ENCODE data around the gene STUM. TPM values are rescaled to one million over a fixed set of nuclear protein-coding genes. Genes with fewer than 3 reads are reported as not detected.
A peak's percentile ranks its signal among the peaks of the same experiment; 100 is the strongest.

The STUM gene
- total and polyA plus RNA-seq, 4 experiments from 2014 or later = 0.03 TPM; not detected in 3

- H3K27me3 ChIP-seq (ENCODE audit: insufficient read depth, low read length) = no peaks in the 10 kb centered on the region
- no peaks in the 10 kb centered on the region for H3K36me3 ChIP-seq (ENCODE audit: insufficient read depth, low read length)
- no peak for DNase-seq
- intact Hi-C loops (cut with micrococcal nuclease) = no loop called here
- Mint-ChIP-seq H3K4me3 (no peak overlapping the region), H3K27me3 (peaks cover 3 to 21% of the 10 kb centered on the region in 2 donors), H3K36me3 (no peaks in the 10 kb centered on the region), H3K9me3 (peaks cover 0 to 2% (median 0%) of the 10 kb centered on the region in 8 donors), H3K27ac (peak overlapping the region in 1 of 7 donors; percentile 14), H3K4me1 (no peaks in the 10 kb centered on the region)
- ChIA-PET CTCF (ENCODE audit: partially characterized antibody) (no interaction called here), POLR2A (ENCODE audit: partially characterized antibody) (no interaction called here)
- H3K4me1 ChIP-seq (ENCODE audit: insufficient read depth, low read length) = no peaks in the 10 kb centered on the region
- H3K4me3 ChIP-seq (ENCODE audit: low read length in 2 of 2) = no peak overlapping the region
- H3K27ac ChIP-seq (ENCODE audit: low read depth, low read length) = no peak overlapping the region
- no peaks in the 10 kb centered on the region for H3K9me3 ChIP-seq (ENCODE audit: control insufficient read depth in 1 of 2, low read length in 2 of 2)
These were observed 30.2 kb upstream of the STUM start for GRCh38 chr1:226518375-226518774.

DNA sequence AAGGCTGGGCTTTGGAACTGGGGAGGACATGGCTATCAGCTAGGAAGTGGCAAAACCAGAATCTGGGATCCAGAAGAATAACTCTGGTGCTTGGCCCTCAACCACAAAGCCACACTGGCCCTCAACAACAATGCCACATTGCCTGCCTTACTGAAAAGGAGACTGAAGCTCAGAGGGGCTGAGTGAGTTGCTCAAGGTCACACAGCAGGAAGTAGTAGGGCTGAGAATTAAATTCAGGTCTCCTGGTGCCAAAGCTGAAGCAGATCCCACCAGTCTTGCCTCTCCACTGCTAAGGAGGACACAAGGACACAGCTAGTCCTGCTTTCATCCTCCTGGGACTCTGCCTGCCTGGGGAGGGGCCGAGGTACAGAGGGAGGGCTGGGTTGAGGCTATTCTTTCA lies 29.4 kb upstream of the STUM start:
- POLR2A ChIA-PET (ENCODE audit: partially characterized antibody) = no interaction called here
- no peaks in the 10 kb centered on the region for H3K4me1 Mint-ChIP-seq

DNA sequence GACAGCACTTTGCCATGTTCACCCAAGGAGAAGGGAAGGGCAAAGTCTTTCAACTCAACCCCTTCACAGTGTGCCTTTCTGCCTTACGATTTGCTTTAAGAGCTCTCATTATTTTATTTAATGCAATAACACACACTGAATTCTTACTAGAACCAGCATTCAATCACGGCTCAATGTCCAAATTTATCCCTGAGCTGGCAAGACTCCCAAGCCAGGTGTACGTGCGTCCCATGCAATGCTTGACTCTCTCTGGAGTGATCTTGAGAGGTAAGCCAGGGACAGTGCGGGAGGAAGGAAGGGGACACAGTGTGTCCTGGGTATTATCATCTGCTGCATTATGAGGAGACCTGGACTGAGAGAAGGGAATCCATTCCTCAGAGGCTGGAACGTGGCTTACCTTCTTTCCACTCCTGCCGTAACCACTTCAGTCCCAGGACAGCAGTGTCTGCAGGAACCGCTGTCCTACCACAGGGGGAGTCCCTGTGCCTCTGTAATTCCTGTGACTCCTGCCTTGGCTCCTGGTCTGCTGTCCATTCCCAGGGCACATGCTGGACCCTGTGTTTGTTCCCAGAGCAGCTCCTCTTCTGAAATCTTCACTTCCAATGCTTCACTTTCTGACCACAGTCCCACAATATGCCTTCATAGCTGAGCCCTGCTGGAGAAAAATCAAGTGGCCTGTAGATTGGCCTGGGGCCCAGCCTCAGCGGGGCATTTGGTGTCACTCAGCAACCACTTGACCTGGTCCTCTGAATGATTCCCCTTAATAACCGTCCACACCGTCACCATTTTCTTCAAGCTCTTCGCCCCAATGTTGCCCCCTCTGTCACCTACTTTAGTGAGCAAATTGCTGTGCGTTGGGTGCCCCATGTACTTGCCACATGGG lies 28.6 kb upstream of the STUM start:
- Mint-ChIP-seq H3K36me3 (no peaks in the 10 kb centered on the region), H3K4me1 (no peaks in the 10 kb centered on the region), H3K27ac (no peak overlapping the region), H3K9me3 (peaks cover 0 to 6% (median 2%) of the 10 kb centered on the region in 8 donors), H3K4me3 (no peak overlapping the region), H3K27me3 (peaks cover 3 to 20% of the 10 kb centered on the region in 2 donors)
- Histone ChIP-seq H3K27me3 (ENCODE audit: insufficient read depth, low read length) (no peaks in the 10 kb centered on the region), H3K4me3 (ENCODE audit: low read length in 2 of 2) (no peak overlapping the region), H3K36me3 (ENCODE audit: insufficient read depth, low read length) (no peaks in the 10 kb centered on the region), H3K4me1 (ENCODE audit: insufficient read depth, low read length) (no peaks in the 10 kb centered on the region), H3K27ac (ENCODE audit: low read depth, low read length) (no peak overlapping the region), H3K9me3 (ENCODE audit: control insufficient read depth in 1 of 2, low read length in 2 of 2) (no peaks in the 10 kb centered on the region)
- intact Hi-C loops (cut with micrococcal nuclease) = no loop called here
- DNase-seq = no peak
- CTCF ChIA-PET (ENCODE audit: partially characterized antibody) = interaction anchor here (0.5 to 1.5 kb wide), 3 partner anchors 28 to 255 kb away, joined by 3 to 5 read pairs (median 4); no protein-coding TSS in a partner anchor
- POLR2A ChIA-PET (ENCODE audit: partially characterized antibody) = no interaction called here

More for the DNA sequence above, 29.4 kb upstream of the STUM start:
- DNase-seq = no peak
- Mint-ChIP-seq H3K27ac (no peak overlapping the region), H3K27me3 (peaks cover 3 to 19% of the 10 kb centered on the region in 2 donors), H3K36me3 (no peaks in the 10 kb centered on the region), H3K4me3 (no peak overlapping the region), H3K9me3 (peaks cover 0 to 2% (median 0%) of the 10 kb centered on the region in 8 donors)
- Histone ChIP-seq H3K4me3 (ENCODE audit: low read length in 2 of 2) (no peak overlapping the region), H3K9me3 (ENCODE audit: control insufficient read depth in 1 of 2, low read length in 2 of 2) (no peaks in the 10 kb centered on the region), H3K36me3 (ENCODE audit: insufficient read depth, low read length) (no peaks in the 10 kb centered on the region), H3K27ac (ENCODE audit: low read depth, low read length) (no peak overlapping the region), H3K27me3 (ENCODE audit: insufficient read depth, low read length) (no peaks in the 10 kb centered on the region), H3K4me1 (ENCODE audit: insufficient read depth, low read length) (no peaks in the 10 kb centered on the region)
- intact Hi-C loops (cut with micrococcal nuclease) = no loop called here
- CTCF ChIA-PET (ENCODE audit: partially characterized antibody) = interaction anchor here (1.5 kb wide), 1 partner anchor 29 kb away, joined by 5 read pairs; no protein-coding TSS in a partner anchor

DNA sequence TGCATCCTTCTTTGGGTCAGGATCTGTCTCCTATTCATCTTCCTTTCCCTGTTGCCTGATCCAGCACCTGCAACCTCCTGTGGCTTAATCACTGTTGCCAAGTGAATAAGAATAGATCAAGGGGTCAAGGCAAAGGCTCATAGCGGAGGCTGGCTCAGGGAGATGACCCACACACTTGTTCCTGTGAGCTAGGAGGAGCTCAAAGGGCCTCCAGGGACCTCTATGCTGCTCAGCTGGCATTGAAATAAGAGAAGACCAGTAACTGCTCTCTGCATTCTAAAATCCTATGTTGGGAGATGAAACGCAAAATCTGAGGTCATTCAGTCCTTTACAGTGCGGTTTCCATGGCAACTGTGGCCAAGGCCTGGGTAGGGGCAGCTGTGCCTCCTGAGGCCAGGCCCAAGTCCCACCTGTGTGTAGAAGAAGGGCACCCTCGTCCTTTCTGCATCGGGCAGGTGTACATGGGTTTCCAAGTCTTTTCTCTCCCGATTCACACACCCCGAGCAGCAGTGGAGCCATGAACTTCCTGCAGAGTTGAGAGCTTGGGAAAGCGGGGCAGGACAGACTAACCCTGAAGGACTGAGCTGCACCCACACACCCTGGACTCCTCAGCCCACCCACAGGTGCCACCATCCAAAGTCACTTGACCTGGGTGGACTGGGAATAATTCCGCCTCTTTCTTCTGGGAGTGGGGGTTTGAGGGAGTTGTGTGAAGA lies 27.8 kb upstream of the STUM start:
- no peak overlapping the region for H3K27ac Mint-ChIP-seq
- Histone ChIP-seq H3K4me3 (ENCODE audit: low read length in 2 of 2) (no peak overlapping the region), H3K9me3 (ENCODE audit: control insufficient read depth in 1 of 2, low read length in 2 of 2) (no peaks in the 10 kb centered on the region), H3K27me3 (ENCODE audit: insufficient read depth, low read length) (no peaks in the 10 kb centered on the region), H3K36me3 (ENCODE audit: insufficient read depth, low read length) (no peaks in the 10 kb centered on the region), H3K4me1 (ENCODE audit: insufficient read depth, low read length) (no peaks in the 10 kb centered on the region), H3K27ac (ENCODE audit: low read depth, low read length) (no peak overlapping the region)
- ChIA-PET CTCF (ENCODE audit: partially characterized antibody) (interaction anchor here (0.5 to 1.5 kb wide), 3 partner anchors 27 to 255 kb away, joined by 3 to 5 read pairs (median 4); no protein-coding TSS in a partner anchor), POLR2A (ENCODE audit: partially characterized antibody) (no interaction called here)
- intact Hi-C loops (cut with micrococcal nuclease) = no loop called here
- peaks cover 0 to 6% (median 2%) of the 10 kb centered on the region in 8 donors for H3K9me3 Mint-ChIP-seq
- H3K4me3 Mint-ChIP-seq = no peak overlapping the region
- DNase-seq = no peak
- no peaks in the 10 kb centered on the region for H3K4me1 Mint-ChIP-seq
- H3K36me3 Mint-ChIP-seq = no peaks in the 10 kb centered on the region
- H3K27me3 Mint-ChIP-seq = peaks cover 3 to 20% of the 10 kb centered on the region in 2 donors

GRCh38 chr1:226523646-226524406 lies 24.7 kb upstream of the STUM start:
- no peak overlapping the region for H3K27ac Mint-ChIP-seq
- POLR2A ChIA-PET (ENCODE audit: partially characterized antibody) = no interaction called here
- no peaks in the 10 kb centered on the region for H3K36me3 Mint-ChIP-seq
- peaks cover 4 to 21% of the 10 kb centered on the region in 2 donors for H3K27me3 Mint-ChIP-seq
- H3K27me3 ChIP-seq (ENCODE audit: insufficient read depth, low read length) = peaks cover 3% of the 10 kb centered on the region
- no peak overlapping the region for H3K4me3 ChIP-seq (ENCODE audit: low read length in 2 of 2)
- no peaks in the 10 kb centered on the region for H3K36me3 ChIP-seq (ENCODE audit: insufficient read depth, low read length)
- no peaks in the 10 kb centered on the region for H3K9me3 ChIP-seq (ENCODE audit: control insufficient read depth in 1 of 2, low read length in 2 of 2)
- DNase-seq = no peak
- no peaks in the 10 kb centered on the region for H3K4me1 ChIP-seq (ENCODE audit: insufficient read depth, low read length)
- CTCF ChIA-PET (ENCODE audit: partially characterized antibody) = interaction anchor here (1.6 kb wide), 1 partner anchor 21 kb away, joined by 7 read pairs; no protein-coding TSS in a partner anchor
- no peak overlapping the region for H3K27ac ChIP-seq (ENCODE audit: low read depth, low read length)
- H3K4me3 Mint-ChIP-seq = no peak overlapping the region
- peaks cover 0 to 6% (median 3%) of the 10 kb centered on the region in 8 donors for H3K9me3 Mint-ChIP-seq
- H3K4me1 Mint-ChIP-seq = no peaks in the 10 kb centered on the region
- intact Hi-C loops (cut with micrococcal nuclease) = no loop called here

DNA sequence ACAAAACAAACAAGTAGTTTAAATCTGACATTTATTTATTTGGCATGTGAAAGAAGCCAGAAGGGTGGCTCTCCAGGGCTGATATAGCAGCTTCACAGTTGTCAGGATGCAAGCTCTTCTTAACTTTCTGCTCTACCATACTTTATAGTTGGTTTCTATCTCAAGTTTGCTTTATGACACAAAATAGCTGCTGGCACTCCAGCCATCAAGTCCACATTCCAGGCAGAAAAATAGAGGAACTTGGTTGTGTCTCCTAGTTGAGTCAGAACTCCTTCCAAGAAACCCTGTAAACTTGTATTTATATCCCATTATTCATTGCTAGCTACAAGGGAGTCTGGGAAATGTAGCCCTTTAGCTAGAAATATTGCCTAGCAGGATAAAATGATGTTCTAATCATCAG lies 24.0 kb upstream of the STUM start:
- ChIA-PET CTCF (ENCODE audit: partially characterized antibody) (interaction anchor here (1.6 kb wide), 1 partner anchor 20 kb away, joined by 7 read pairs; no protein-coding TSS in a partner anchor), POLR2A (ENCODE audit: partially characterized antibody) (no interaction called here)
- Mint-ChIP-seq H3K4me3 (no peak overlapping the region), H3K27ac (no peak overlapping the region), H3K4me1 (no peaks in the 10 kb centered on the region), H3K36me3 (no peaks in the 10 kb centered on the region), H3K9me3 (peaks cover 0 to 6% (median 3%) of the 10 kb centered on the region in 8 donors), H3K27me3 (peaks cover 7 to 22% of the 10 kb centered on the region in 2 donors)
- H3K36me3 ChIP-seq (ENCODE audit: insufficient read depth, low read length) = no peaks in the 10 kb centered on the region
- H3K27me3 ChIP-seq (ENCODE audit: insufficient read depth, low read length) = peaks cover 4% of the 10 kb centered on the region
- H3K27ac ChIP-seq (ENCODE audit: low read depth, low read length) = no peak overlapping the region
- no peak overlapping the region for H3K4me3 ChIP-seq (ENCODE audit: low read length in 2 of 2)
- H3K4me1 ChIP-seq (ENCODE audit: insufficient read depth, low read length) = no peaks in the 10 kb centered on the region
- intact Hi-C loops (cut with micrococcal nuclease) = no loop called here
- H3K9me3 ChIP-seq (ENCODE audit: control insufficient read depth in 1 of 2, low read length in 2 of 2) = no peaks in the 10 kb centered on the region
- DNase-seq = no peak

Data from CD4-positive, alpha-beta memory T cell (primary cell).